ENCODE measurements around the gene LRRK1.

LRRK1 gene

DNA sequence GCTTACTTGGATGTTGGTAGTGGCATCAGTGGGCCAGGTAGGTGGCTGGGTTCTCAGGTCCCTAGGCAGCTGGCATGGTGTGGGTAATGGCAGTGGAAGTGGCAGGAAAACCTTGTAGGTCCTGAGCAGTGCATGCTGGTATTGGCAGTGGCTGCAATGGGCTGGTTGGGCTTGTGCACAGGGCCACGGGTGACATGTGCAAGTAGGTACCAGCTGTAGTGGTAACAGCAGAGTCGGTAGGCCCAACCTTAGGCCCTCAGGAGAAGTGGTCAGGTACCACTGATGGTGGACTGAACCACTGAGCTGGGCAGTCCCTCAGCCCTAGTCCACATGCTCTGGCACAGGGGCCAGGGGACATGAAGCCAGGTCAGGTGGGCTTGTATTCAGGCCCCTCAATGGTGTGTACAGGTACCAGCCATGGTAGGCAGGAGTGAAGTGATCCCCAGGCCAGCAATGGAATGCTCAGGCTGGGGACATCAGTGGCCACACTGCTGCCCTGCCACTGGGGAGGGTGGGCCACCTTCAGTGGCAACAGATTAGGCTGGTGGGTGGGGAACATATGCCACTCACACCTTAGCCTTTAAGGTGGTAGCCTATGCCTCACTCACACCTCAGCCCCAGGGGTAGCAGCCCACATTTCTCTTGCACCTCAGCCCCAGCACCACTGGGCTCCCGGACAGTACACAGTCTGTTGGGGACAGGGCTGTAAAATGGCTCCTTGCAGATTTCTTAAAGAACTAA, 118.1 kb downstream of the LRRK1 start:
- Histone ChIP-seq H3K36me3 (ENCODE audit: insufficient read depth, low read length) (no peaks in the 10 kb centered on the region), H3K9ac (ENCODE audit: low read depth, low read length) (no peak overlapping the region), H2AFZ (ENCODE audit: low read depth, low read length) (no peak overlapping the region), H3K4me3 (ENCODE audit: low read depth in 1 of 2, low read length in 2 of 2) (no peak overlapping the region), H3K27me3 (ENCODE audit: insufficient read depth, low read length, poor library complexity) (no peaks in the 10 kb centered on the region), H3K27ac (ENCODE audit: low read length) (no peak overlapping the region), H3K9me3 (ENCODE audit: insufficient read depth, low read length, severe bottlenecking) (peaks cover 4% of the 10 kb centered on the region), H3K79me2 (ENCODE audit: insufficient read depth, low read length) (no peaks in the 10 kb centered on the region), H3K4me1 (ENCODE audit: insufficient read depth, low read length) (no peaks in the 10 kb centered on the region), H3K4me2 (ENCODE audit: insufficient read depth, low read length) (no peak overlapping the region), H4K20me1 (ENCODE audit: insufficient read depth, low read length) (no peaks in the 10 kb centered on the region)
- no peak for DNase-seq
- ATAC-seq (ENCODE audit: insufficient read depth, low read depth), result no peak
- TF ChIP-seq, protein P1, sequence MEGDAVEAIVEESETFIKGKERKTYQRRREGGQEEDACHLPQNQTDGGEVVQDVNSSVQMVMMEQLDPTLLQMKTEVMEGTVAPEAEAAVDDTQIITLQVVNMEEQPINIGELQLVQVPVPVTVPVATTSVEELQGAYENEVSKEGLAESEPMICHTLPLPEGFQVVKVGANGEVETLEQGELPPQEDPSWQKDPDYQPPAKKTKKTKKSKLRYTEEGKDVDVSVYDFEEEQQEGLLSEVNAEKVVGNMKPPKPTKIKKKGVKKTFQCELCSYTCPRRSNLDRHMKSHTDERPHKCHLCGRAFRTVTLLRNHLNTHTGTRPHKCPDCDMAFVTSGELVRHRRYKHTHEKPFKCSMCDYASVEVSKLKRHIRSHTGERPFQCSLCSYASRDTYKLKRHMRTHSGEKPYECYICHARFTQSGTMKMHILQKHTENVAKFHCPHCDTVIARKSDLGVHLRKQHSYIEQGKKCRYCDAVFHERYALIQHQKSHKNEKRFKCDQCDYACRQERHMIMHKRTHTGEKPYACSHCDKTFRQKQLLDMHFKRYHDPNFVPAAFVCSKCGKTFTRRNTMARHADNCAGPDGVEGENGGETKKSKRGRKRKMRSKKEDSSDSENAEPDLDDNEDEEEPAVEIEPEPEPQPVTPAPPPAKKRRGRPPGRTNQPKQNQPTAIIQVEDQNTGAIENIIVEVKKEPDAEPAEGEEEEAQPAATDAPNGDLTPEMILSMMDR (IDR thresholded peaks at IDR 0.05; ENCODE audit: borderline replicate concordance, extremely low read depth, low read length, poor library complexity, severe bottlenecking), result no peak
- no peak for TF ChIP-seq EZH2 (IDR thresholded peaks at IDR 0.05; ENCODE audit: borderline replicate concordance, low read depth, low read length, severe bottlenecking)

DNA sequence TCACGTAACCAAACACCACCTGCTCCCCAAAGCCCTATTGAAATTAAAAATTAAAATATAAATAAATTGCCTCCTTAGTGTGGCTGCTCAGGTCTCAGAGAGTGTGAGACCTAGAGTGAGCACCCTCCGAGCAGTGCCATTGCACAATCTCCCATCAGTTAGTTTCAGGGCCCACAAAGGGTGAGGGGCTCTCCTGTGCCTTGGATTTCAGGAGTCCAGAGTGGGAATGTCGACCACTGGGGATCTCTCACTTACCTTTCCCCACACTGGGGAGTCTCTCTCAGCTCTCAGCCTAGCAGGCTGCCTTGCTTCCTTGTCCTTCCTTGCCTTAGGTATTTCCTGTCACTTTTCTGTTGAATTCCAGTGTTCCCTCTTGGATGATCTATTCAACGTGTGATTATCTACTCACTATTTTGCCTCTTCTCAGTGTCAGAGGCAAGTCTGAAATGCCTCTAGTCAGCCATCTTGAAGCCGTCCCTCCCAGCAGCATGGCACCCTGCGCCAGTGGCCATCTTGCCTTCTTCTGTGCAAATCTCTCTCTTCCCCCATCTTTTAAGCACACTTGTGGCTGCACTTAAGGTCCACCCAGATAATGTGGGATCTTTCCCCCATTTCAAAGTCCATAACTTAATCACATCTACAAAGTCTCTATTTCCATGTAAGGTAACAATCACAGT, 119.3 kb downstream of the LRRK1 start:
- Histone ChIP-seq H3K4me1 (ENCODE audit: insufficient read depth, low read length) (no peaks in the 10 kb centered on the region), H3K27me3 (ENCODE audit: insufficient read depth, low read length, poor library complexity) (no peaks in the 10 kb centered on the region), H3K9ac (ENCODE audit: low read depth, low read length) (no peak overlapping the region), H3K27ac (ENCODE audit: low read length) (no peak overlapping the region), H3K4me3 (ENCODE audit: low read depth in 1 of 2, low read length in 2 of 2) (no peak overlapping the region), H3K36me3 (ENCODE audit: insufficient read depth, low read length) (no peaks in the 10 kb centered on the region), H3K9me3 (ENCODE audit: insufficient read depth, low read length, severe bottlenecking) (peaks cover 4% of the 10 kb centered on the region), H2AFZ (ENCODE audit: low read depth, low read length) (no peak overlapping the region), H4K20me1 (ENCODE audit: insufficient read depth, low read length) (no peaks in the 10 kb centered on the region), H3K4me2 (ENCODE audit: insufficient read depth, low read length) (no peak overlapping the region), H3K79me2 (ENCODE audit: insufficient read depth, low read length) (no peaks in the 10 kb centered on the region)
- no peak for TF ChIP-seq EZH2 (IDR thresholded peaks at IDR 0.05; ENCODE audit: borderline replicate concordance, low read depth, low read length, severe bottlenecking)
- TF ChIP-seq, protein P1 (IDR thresholded peaks at IDR 0.05; ENCODE audit: borderline replicate concordance, extremely low read depth, low read length, poor library complexity, severe bottlenecking), result no peak
- no peak for DNase-seq
- ATAC-seq (ENCODE audit: insufficient read depth, low read depth), result no peak

DNA sequence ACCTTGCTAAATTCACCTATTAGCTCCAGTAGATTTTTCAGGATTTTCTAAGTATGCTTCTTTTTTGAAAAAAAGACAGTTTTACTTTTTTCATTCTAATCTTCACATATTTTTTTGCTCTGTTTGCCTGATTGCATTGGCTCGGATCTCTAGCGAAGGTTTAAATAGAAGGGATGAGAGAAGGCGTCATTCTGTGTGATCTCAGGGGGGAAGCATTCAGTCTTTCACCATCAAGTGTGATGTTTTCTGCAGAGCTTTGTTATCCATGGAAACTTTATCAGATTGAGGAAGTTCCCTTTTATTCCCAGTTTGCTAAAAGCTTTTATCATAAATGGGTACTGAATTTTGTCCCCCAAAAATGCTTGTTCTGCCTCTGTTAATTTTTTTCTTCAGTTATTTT, 120.3 kb downstream of the LRRK1 start:
- H2AFZ ChIP-seq (ENCODE audit: low read depth, low read length), result no peak overlapping the region
- ATAC-seq (ENCODE audit: insufficient read depth, low read depth) (no peak), DNase-seq (no peak)
- H4K20me1 ChIP-seq (ENCODE audit: insufficient read depth, low read length), result no peaks in the 10 kb centered on the region
- H3K9me3 ChIP-seq (ENCODE audit: insufficient read depth, low read length, severe bottlenecking), result peaks cover 4% of the 10 kb centered on the region
- no peaks in the 10 kb centered on the region for H3K4me1 ChIP-seq (ENCODE audit: insufficient read depth, low read length)
- TF ChIP-seq EZH2 (IDR thresholded peaks at IDR 0.05; ENCODE audit: borderline replicate concordance, low read depth, low read length, severe bottlenecking), result no peak
- TF ChIP-seq, protein P1 (IDR thresholded peaks at IDR 0.05; ENCODE audit: borderline replicate concordance, extremely low read depth, low read length, poor library complexity, severe bottlenecking), result no peak
- no peaks in the 10 kb centered on the region for H3K27me3 ChIP-seq (ENCODE audit: insufficient read depth, low read length, poor library complexity)
- H3K36me3 ChIP-seq (ENCODE audit: insufficient read depth, low read length), result no peaks in the 10 kb centered on the region
- no peaks in the 10 kb centered on the region for H3K79me2 ChIP-seq (ENCODE audit: insufficient read depth, low read length)
- H3K9ac ChIP-seq (ENCODE audit: low read depth, low read length), result no peak overlapping the region
- no peak overlapping the region for H3K4me2 ChIP-seq (ENCODE audit: insufficient read depth, low read length)
- no peak overlapping the region for H3K27ac ChIP-seq (ENCODE audit: low read length)
- no peak overlapping the region for H3K4me3 ChIP-seq (ENCODE audit: low read depth in 1 of 2, low read length in 2 of 2)
